OCI-LY7 (cell line): ENCODE results near the gene AVPR2.

ENCODE experiments used
- CTCF ChIP-seq: fragments of 200-600 bp; sonication (generic); conservative IDR thresholded peaks from 2 replicates; pipeline ENCODE4 v1.5.1; 2014; ENCODE audit warnings: mild to moderate bottlenecking, antibody characterized with exemption, low read length, moderate library complexity, mixed read lengths
- EZH2phosphoT487 ChIP-seq: fragments of 200-600 bp; sonication (generic); IDR thresholded peaks from 2 replicates; pipeline ENCODE4 v1.6.1; 2018; ENCODE audit warnings: low read depth, borderline replicate concordance, mild to moderate bottlenecking, mixed run types, antibody characterized with exemption, low read length, moderate library complexity, mixed read lengths

DNA sequence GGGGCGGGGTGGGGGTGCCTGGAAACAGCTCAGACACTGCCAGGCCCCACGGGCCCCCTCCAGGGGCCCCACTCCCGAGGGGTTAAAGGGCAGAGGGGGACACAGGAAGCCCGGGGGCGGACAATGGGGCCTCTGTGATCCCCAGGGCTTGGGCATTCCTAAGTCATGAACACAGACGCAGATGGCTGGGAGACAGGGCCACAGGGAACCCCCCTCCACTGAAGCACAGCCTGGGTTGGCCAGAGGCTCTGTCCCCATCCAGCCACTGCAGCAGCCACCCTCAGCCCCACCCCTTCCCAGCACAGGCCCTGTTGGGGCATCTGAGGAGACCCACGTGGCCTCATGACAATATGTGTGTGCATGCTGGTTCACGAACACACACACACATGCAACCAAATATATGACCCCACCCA lies 22.4 kb upstream of the AVPR2 start:
- TF ChIP-seq CTCF (no peak), EZH2phosphoT487 (no peak)
